IMR-90 (cell line): ENCODE data around the gene ZNF181. TPM values are rescaled to one million over a fixed set of nuclear protein-coding genes. Genes with fewer than 3 reads are reported as not detected.

Source experiments
- ATAC-seq: fragments of 200-7000 bp; cut with Tn5 transposase; 2 replicates; pipeline ENCODE4 v1.9.1; 2020; ENCODE audit warnings: low read depth, mild to moderate bottlenecking, moderate library complexity
- BruUV-seq: library from RNA; stranded (reverse); fragments of 400-500 nt; replicated peaks from 2 replicates; lab custom pipeline; 2021; lab: Mats Ljungman, UMichigan
- CTCF ChIA-PET: fragments of 300-600 bp; formaldehyde crosslinking; extraction: SDS; loops from one replicate; lab custom pipeline; 2021; ENCODE audit warnings: antibody characterized with exemption; lab: Yijun Ruan, JAX
- POLR2A ChIA-PET: fragments of 300-600 bp; sonication (Branson Sonifier 250); formaldehyde crosslinking; loops from one replicate; lab custom pipeline; 2022; ENCODE audit warnings: antibody characterized with exemption; ENCODE audit not compliant: unreplicated experiment; lab: Charles Lee
- DNase-seq: peaks from one replicate; pipeline ENCODE4 v3.0.0; 2013
- H2AFZ ChIP-seq: replicated peaks from 2 replicates; pipeline ENCODE3; 2013; ENCODE audit warnings: low read length, mild to moderate bottlenecking; ENCODE audit not compliant: poor library complexity
- H2AK5ac ChIP-seq: 2 replicates; pipeline ENCODE4 v1.6.1; 2013; ENCODE audit warnings: low read depth, low read length, inconsistent platforms
- H2AK9ac ChIP-seq: replicated peaks from 2 replicates; pipeline ENCODE3; 2013; ENCODE audit warnings: mild to moderate bottlenecking, low read depth, low read length, moderate library complexity; ENCODE audit not compliant: poor library complexity
- H2BK120ac ChIP-seq: 2 replicates; pipeline ENCODE4 v1.6.1; 2013; ENCODE audit warnings: low read depth, low read length, inconsistent platforms
- H2BK15ac ChIP-seq: 3 replicates; pipeline ENCODE4 v1.6.1; 2013; ENCODE audit warnings: low read depth, low read length, inconsistent platforms
- H2BK20ac ChIP-seq: 2 replicates; pipeline ENCODE4 v1.6.1; 2013; ENCODE audit warnings: low read depth, mild to moderate bottlenecking, inconsistent platforms, low read length, moderate library complexity
- H2BK5ac ChIP-seq: 2 replicates; pipeline ENCODE4 v1.6.1; 2013; ENCODE audit warnings: mild to moderate bottlenecking, low read depth, low read length, inconsistent platforms; ENCODE audit not compliant: poor library complexity, severe bottlenecking
- H3K14ac ChIP-seq: replicated peaks from 2 replicates; pipeline ENCODE4 v1.6.1; 2013; ENCODE audit warnings: low read depth, low read length, inconsistent platforms
- H3K18ac ChIP-seq: 2 replicates; pipeline ENCODE4 v1.6.1; 2013; ENCODE audit warnings: low read depth, low read length, control low read depth
- H3K23ac ChIP-seq: 2 replicates; pipeline ENCODE4 v1.6.1; 2013; ENCODE audit warnings: low read depth, low read length, inconsistent platforms
- H3K27ac ChIP-seq: 2 replicates; pipeline ENCODE4 v1.5.1; 2013; ENCODE audit warnings: mild to moderate bottlenecking, control low read depth, low read length; ENCODE audit not compliant: insufficient read depth
- H3K27me3 ChIP-seq: 2 replicates; pipeline ENCODE4 v1.6.1; 2013; ENCODE audit warnings: low read length; ENCODE audit not compliant: control insufficient read depth, insufficient read depth
- H3K36me3 ChIP-seq: 2 replicates; pipeline ENCODE4 v1.6.1; 2013; ENCODE audit warnings: low read length, mixed read lengths; ENCODE audit not compliant: control insufficient read depth, insufficient read depth
- H3K4ac ChIP-seq: 2 replicates; pipeline ENCODE4 v1.6.1; 2013; ENCODE audit warnings: low read depth, low read length, inconsistent platforms
- H3K4me1 ChIP-seq: 2 replicates; pipeline ENCODE4 v1.6.1; 2013; ENCODE audit warnings: low read length, mixed read lengths; ENCODE audit not compliant: control insufficient read depth, insufficient read depth
- H3K4me2 ChIP-seq: 2 replicates; pipeline ENCODE4 v1.6.1; 2013; ENCODE audit warnings: low read depth, mild to moderate bottlenecking, control low read depth, low read length, moderate library complexity
- H3K4me3 ChIP-seq: 2 replicates; pipeline ENCODE4 v1.5.1; 2013; ENCODE audit warnings: low read depth, mild to moderate bottlenecking, control low read depth, low read length, moderate library complexity; ENCODE audit not compliant: insufficient read depth
- H3K56ac ChIP-seq: 2 replicates; pipeline ENCODE4 v1.6.1; 2013; ENCODE audit warnings: low read length, inconsistent platforms; ENCODE audit not compliant: insufficient read depth; ENCODE audit errors: extremely low read depth
- H3K79me1 ChIP-seq, 2 experiments: 2 replicates each; pipeline ENCODE4 v1.6.1; 2013; ENCODE audit warnings: low read length in 2 of 2, inconsistent platforms in 1 of 2, low read depth in 1 of 2
- H3K9ac ChIP-seq: 2 replicates; pipeline ENCODE4 v1.6.1; 2013; ENCODE audit warnings: low read depth, low read length, control low read depth
- H3K9me1 ChIP-seq: 2 replicates; pipeline ENCODE4 v1.6.1; 2013; ENCODE audit warnings: low read length, inconsistent platforms; ENCODE audit not compliant: insufficient read depth
- H3K9me3 ChIP-seq: 2 replicates; pipeline ENCODE4 v1.6.1; 2013; ENCODE audit warnings: low read length; ENCODE audit not compliant: control insufficient read depth, insufficient read depth
- H4K20me1 ChIP-seq: 2 replicates; pipeline ENCODE4 v1.6.1; 2013; ENCODE audit warnings: low read length, inconsistent platforms; ENCODE audit not compliant: insufficient read depth
- H4K5ac ChIP-seq: 2 replicates; pipeline ENCODE4 v1.6.1; 2013; ENCODE audit warnings: mild to moderate bottlenecking, low read depth, low read length, control low read depth
- H4K8ac ChIP-seq, 2 experiments: 2 replicates each; pipeline ENCODE4 v1.6.1; 2013; ENCODE audit warnings: low read depth in 2 of 2, low read length in 2 of 2, control low read depth in 1 of 2, inconsistent platforms in 1 of 2
- H4K91ac ChIP-seq: 2 replicates; pipeline ENCODE4 v1.6.1; 2013; ENCODE audit warnings: low read depth, low read length, inconsistent platforms; ENCODE audit not compliant: insufficient read depth
- CEBPB ChIP-seq: IDR thresholded peaks from 2 replicates; pipeline ENCODE4 v1.6.1; 2012; ENCODE audit warnings: low read depth, low read length, improper control_type of control experiment
- CHD1 ChIP-seq: IDR thresholded peaks from 2 replicates; pipeline ENCODE4 v1.6.1; 2012; ENCODE audit warnings: low read depth, low read length, improper control_type of control experiment
- CTCF ChIP-seq: conservative IDR thresholded peaks from 2 replicates; pipeline ENCODE4 v1.5.1; 2012; ENCODE audit warnings: mild to moderate bottlenecking, low read depth, low read length, improper control_type of control experiment
- ELK1 ChIP-seq: fragments of 150-350 bp; IDR thresholded peaks from 2 replicates; pipeline ENCODE4 v1.6.1; 2016; ENCODE audit warnings: low read depth, mild to moderate bottlenecking, low read length, moderate library complexity, borderline replicate concordance
- FOS ChIP-seq: fragments of 150-350 bp; IDR thresholded peaks from 2 replicates; pipeline ENCODE4 v1.6.1; 2016; ENCODE audit warnings: low read depth, low read length
- MAFK ChIP-seq: IDR thresholded peaks from 2 replicates; pipeline ENCODE4 v1.6.1; 2012; ENCODE audit warnings: low read depth, low read length, improper control_type of control experiment
- MAZ ChIP-seq: IDR thresholded peaks from 2 replicates; pipeline ENCODE4 v1.6.1; 2012; ENCODE audit warnings: low read depth, mild to moderate bottlenecking, low read length, improper control_type of control experiment, moderate library complexity, borderline replicate concordance
- POLR2A ChIP-seq: IDR thresholded peaks from 2 replicates; pipeline ENCODE4 v1.6.1; 2012; ENCODE audit warnings: mild to moderate bottlenecking, low read depth, low read length
- RFX5 ChIP-seq: IDR thresholded peaks from 2 replicates; pipeline ENCODE4 v1.8.0; 2012; ENCODE audit warnings: low read depth, mild to moderate bottlenecking, low read length, moderate library complexity
- SMC3 ChIP-seq: fragments of 150-350 bp; IDR thresholded peaks from 2 replicates; pipeline ENCODE4 v1.6.1; 2016; ENCODE audit warnings: low read depth, mild to moderate bottlenecking, antibody characterized with exemption, low read length, moderate library complexity
- USF2 ChIP-seq: fragments of 150-350 bp; IDR thresholded peaks from 2 replicates; pipeline ENCODE4 v1.6.1; 2017; ENCODE audit warnings: mild to moderate bottlenecking, antibody characterized with exemption, low read length, low read depth
- WGBS, 2 experiments: methylation state at CpG; one replicate each; pipeline versions ENCODE4 v1.1.5 to v1.1.7; 2013; ENCODE audit warnings: missing lambda C conversion rate in 2 of 2; ENCODE audit not compliant: insufficient read length in 1 of 2; ENCODE audit errors: extremely low coverage in 2 of 2; 5-methylcytosine and 5-hydroxymethylcytosine counted together
- dilution Hi-C: fragments of 300-500 bp; cut with HindIII; formaldehyde crosslinking; loops from one replicate; pipeline ENCODE4 v1.14.3; 2018; ENCODE audit warnings: low sequenced_read_pairs; ENCODE audit not compliant: unreplicated experiment
- in situ Hi-C: fragments of 300-500 bp; cut with MboI; formaldehyde crosslinking; loops from 3 replicates; pipeline ENCODE4 v1.14.3; 2019; ENCODE audit warnings: low sequenced_read_pairs, inconsistent platforms, mixed read lengths
- intact Hi-C: fragments of 100-400 bp; cut with micrococcal nuclease; formaldehyde crosslinking; loops from 2 replicates; pipeline ENCODE4 v1.10.0; 2022
- polyA plus RNA-seq, 3 experiments: library from polyadenylated mRNA; depleted of rRNA; stranded (reverse); fragments of >200 nt; gene quantifications; 2 replicates each; pipeline ENCODE4 v1.2.3, GENCODE V29; 2012; ENCODE audit warnings: low replicate concordance in 1 of 3
- total RNA-seq: library from RNA; depleted of rRNA; stranded (reverse); fragments of >200 nt; gene quantifications from 2 replicates; pipeline ENCODE4 v1.2.3, GENCODE V29; 2012

Gene ZNF181
- total and polyA plus RNA-seq, 2 of the 4 experiments (the other 2 are of a cell fraction), result 3.8 to 7.5 TPM

- ATAC-seq (no peak), DNase-seq (no peak)
- in situ Hi-C loops, result loop anchor here (25.0 kb wide), 1 partner anchor 585 kb away; no protein-coding TSS in a partner anchor
These were observed 11.7 kb upstream of the ZNF181 start for GRCh38 chr19:34722353-34722752.

More at GRCh38 chr19:34722353-34722752, 11.7 kb upstream of the ZNF181 start:
- Histone ChIP-seq H3K23ac (no peak overlapping the region), H3K4me3 (no peak overlapping the region), H3K9ac (no peak overlapping the region), H2BK5ac (no peak overlapping the region), H3K9me3 (no peaks in the 10 kb centered on the region), H4K20me1 (no peaks in the 10 kb centered on the region), H2BK120ac (no peak overlapping the region), H4K8ac (no peak overlapping the region), H2AK9ac (no peak overlapping the region), H3K4me1 (no peaks in the 10 kb centered on the region), H4K91ac (no peak overlapping the region), H3K79me1 (no peaks in the 10 kb centered on the region), H2BK15ac (no peak overlapping the region), H3K18ac (no peak overlapping the region), H2BK20ac (no peak overlapping the region), H2AK5ac (no peak overlapping the region), H3K4ac (no peak overlapping the region), H3K56ac (no peak overlapping the region), H3K36me3 (no peaks in the 10 kb centered on the region), H3K27me3 (peaks cover 5% of the 10 kb centered on the region), H3K4me2 (no peak overlapping the region), H2AFZ (peak overlapping the region; percentile 33), H3K14ac (no peak overlapping the region), H4K5ac (no peak overlapping the region), H3K27ac (no peak overlapping the region), H3K9me1 (no peaks in the 10 kb centered on the region)
- BruUV-seq, result no TSS peak
- ChIA-PET CTCF (no interaction called here), POLR2A (interaction anchor here (0.6 kb wide), 1 partner anchor 203 kb away, joined by 3 read pairs; no protein-coding TSS in a partner anchor)
- dilution Hi-C loops, result no loop called here
- no peak for TF ChIP-seq CHD1
- no peak for TF ChIP-seq FOS
- no peak for TF ChIP-seq CTCF
- TF ChIP-seq POLR2A, result no peak
- no peak for TF ChIP-seq SMC3
- no peak for TF ChIP-seq MAZ
- TF ChIP-seq USF2, result no peak
- TF ChIP-seq ELK1, result no peak
- no peak for TF ChIP-seq RFX5
- no peak for TF ChIP-seq MAFK
- TF ChIP-seq CEBPB, result no peak
- intact Hi-C loops, result no loop called here
- WGBS, 2 experiments, result 30% methylated on average over 4 of the region's 11 CpGs; no CpG with 5 or more reads in 1 of the 2 experiments
